HEK293 (cell line): ENCODE measurements around the gene PPM1L.

ENCODE experiments used
- REST ChIP-seq: fragments of 450-650 bp; formaldehyde crosslinking; IDR thresholded peaks from 2 replicates; pipeline ENCODE4 v1.5.1; 2016; ENCODE audit warnings: missing biosample characterization, missing genetic modification characterization
- ZBTB7A ChIP-seq: fragments of 450-650 bp; formaldehyde crosslinking; IDR thresholded peaks from 2 replicates; pipeline ENCODE4 v1.5.1; 2016; ENCODE audit warnings: low read depth, missing biosample characterization, missing genetic modification characterization
- ZNF473 ChIP-seq: fragments of 450-650 bp; formaldehyde crosslinking; IDR thresholded peaks from 2 replicates; pipeline ENCODE4 v1.5.1; 2017; ENCODE audit warnings: missing biosample characterization, missing genetic modification characterization
- ZSCAN30 ChIP-seq: fragments of 450-650 bp; IDR thresholded peaks from 2 replicates; pipeline ENCODE4 v1.5.1; 2018; ENCODE audit warnings: missing biosample characterization, mild to moderate bottlenecking, missing genetic modification characterization, moderate library complexity
- TF ChIP-seq, protein P1 (sequence below): fragments of 450-650 bp; formaldehyde crosslinking; IDR thresholded peaks from 2 replicates; pipeline ENCODE4 v1.5.1; 2016; ENCODE audit warnings: missing biosample characterization, missing genetic modification characterization

DNA sequence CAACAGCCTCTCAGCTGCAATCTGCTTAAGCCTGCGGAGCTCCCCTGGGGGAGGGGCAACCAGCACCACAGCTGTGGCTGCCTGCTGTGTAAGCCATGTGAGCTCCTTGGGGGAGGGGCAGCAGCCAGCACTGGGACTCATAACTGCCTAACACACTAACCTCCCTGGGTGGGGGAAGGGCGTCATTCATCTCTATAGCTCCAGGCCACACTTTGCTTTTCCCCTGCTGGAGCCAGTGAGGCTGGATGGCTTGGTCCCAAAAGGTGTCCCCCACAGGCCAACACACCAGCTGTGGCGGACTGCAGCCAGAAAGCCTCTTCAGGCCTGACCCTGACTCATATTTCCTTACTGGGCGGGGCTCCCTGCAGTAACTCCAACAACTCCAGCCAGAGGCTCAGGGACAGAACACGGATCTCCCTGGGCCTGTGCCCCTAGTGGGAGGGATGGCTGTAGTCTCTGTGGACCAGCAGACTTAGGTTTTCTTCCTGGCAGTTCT, 129.8 kb downstream of the PPM1L start:
- TF ChIP-seq REST (tag by site-specific recombination) (no peak), ZSCAN30 (0 out of 2 replicates have a peak, but pooled peaks have one; percentile 23), ZNF473 (tag by site-specific recombination) (no peak), ZBTB7A (tag by site-specific recombination) (no peak)
- TF ChIP-seq, protein P1, sequence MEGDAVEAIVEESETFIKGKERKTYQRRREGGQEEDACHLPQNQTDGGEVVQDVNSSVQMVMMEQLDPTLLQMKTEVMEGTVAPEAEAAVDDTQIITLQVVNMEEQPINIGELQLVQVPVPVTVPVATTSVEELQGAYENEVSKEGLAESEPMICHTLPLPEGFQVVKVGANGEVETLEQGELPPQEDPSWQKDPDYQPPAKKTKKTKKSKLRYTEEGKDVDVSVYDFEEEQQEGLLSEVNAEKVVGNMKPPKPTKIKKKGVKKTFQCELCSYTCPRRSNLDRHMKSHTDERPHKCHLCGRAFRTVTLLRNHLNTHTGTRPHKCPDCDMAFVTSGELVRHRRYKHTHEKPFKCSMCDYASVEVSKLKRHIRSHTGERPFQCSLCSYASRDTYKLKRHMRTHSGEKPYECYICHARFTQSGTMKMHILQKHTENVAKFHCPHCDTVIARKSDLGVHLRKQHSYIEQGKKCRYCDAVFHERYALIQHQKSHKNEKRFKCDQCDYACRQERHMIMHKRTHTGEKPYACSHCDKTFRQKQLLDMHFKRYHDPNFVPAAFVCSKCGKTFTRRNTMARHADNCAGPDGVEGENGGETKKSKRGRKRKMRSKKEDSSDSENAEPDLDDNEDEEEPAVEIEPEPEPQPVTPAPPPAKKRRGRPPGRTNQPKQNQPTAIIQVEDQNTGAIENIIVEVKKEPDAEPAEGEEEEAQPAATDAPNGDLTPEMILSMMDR (tag by site-specific recombination): no peak
